Osteoblast (primary cell): ENCODE measurements around the gene PLEKHJ1. TPM values are rescaled to one million over a fixed set of nuclear protein-coding genes. Genes with fewer than 3 reads are reported as not detected.

Source experiments
- DNase-seq: peaks from one replicate; pipeline ENCODE4 v3.0.0; 2011; ENCODE audit warnings: low spot score, mixed read lengths; ENCODE audit not compliant: insufficient read length; ENCODE audit errors: missing footprints
- H2AFZ ChIP-seq: 2 replicates; pipeline ENCODE4 v1.6.0; 2011; ENCODE audit warnings: mild to moderate bottlenecking, low read length
- H3K27ac ChIP-seq: 2 replicates; pipeline ENCODE4 v1.5.1; 2011; ENCODE audit warnings: mild to moderate bottlenecking, low read depth, low read length, moderate library complexity
- H3K27me3 ChIP-seq: 2 replicates; pipeline ENCODE4 v1.6.0; 2012; ENCODE audit warnings: mild to moderate bottlenecking, control low read depth, inconsistent platforms, low read length, moderate library complexity; ENCODE audit not compliant: insufficient read depth
- H3K36me3 ChIP-seq: 2 replicates; pipeline ENCODE4 v1.5.1; 2011; ENCODE audit warnings: mild to moderate bottlenecking, low read length, control low read depth, moderate library complexity; ENCODE audit not compliant: insufficient read depth
- H3K4me1 ChIP-seq: 2 replicates; pipeline ENCODE4 v1.5.1; 2011; ENCODE audit warnings: mild to moderate bottlenecking, low read length, control low read depth, moderate library complexity; ENCODE audit not compliant: insufficient read depth
- H3K4me2 ChIP-seq: 2 replicates; pipeline ENCODE4 v1.6.0; 2011; ENCODE audit warnings: mild to moderate bottlenecking, low read length; ENCODE audit not compliant: insufficient read depth
- H3K4me3 ChIP-seq: fragments of 200-600 bp; sonication (generic); 3 replicates; pipeline ENCODE4 v1.5.1; 2012; ENCODE audit warnings: mild to moderate bottlenecking, low read length, inconsistent platforms; ENCODE audit not compliant: insufficient read depth
- H3K79me2 ChIP-seq: 2 replicates; pipeline ENCODE4 v1.6.0; 2012; ENCODE audit warnings: mild to moderate bottlenecking, low read length, control low read depth, inconsistent platforms; ENCODE audit not compliant: insufficient read depth
- H3K9me3 ChIP-seq: 2 replicates; pipeline ENCODE4 v1.5.1; 2011; ENCODE audit warnings: low read depth, low read length, control low read depth
- H4K20me1 ChIP-seq: 2 replicates; pipeline ENCODE4 v1.6.0; 2012; ENCODE audit warnings: mild to moderate bottlenecking, low read length, control low read depth; ENCODE audit not compliant: insufficient read depth
- CTCF ChIP-seq: IDR thresholded peaks from 2 replicates; pipeline ENCODE4 v1.5.1; 2011; ENCODE audit warnings: mild to moderate bottlenecking, low read depth, low read length, moderate library complexity; ENCODE audit errors: extremely low read depth
- total RNA-seq: library from RNA; depleted of rRNA; stranded (reverse); fragments of >200 nt; gene quantifications from 2 replicates; pipeline ENCODE4 v1.2.3, GENCODE V29; 2012

PLEKHJ1 gene
- total RNA-seq, 1 donor: 43.4 TPM

GRCh38 chr19:2208975-2209374 is 27.2 kb downstream of the PLEKHJ1 start:
- no peak overlapping the region for H3K4me2 ChIP-seq
- no peak for DNase-seq
- H3K79me2 ChIP-seq: peaks cover 55% of the 10 kb centered on the region
- peak overlapping the region; percentile 41 for H3K27ac ChIP-seq
- no peak for TF ChIP-seq CTCF
- peaks cover 68% of the 10 kb centered on the region for H3K36me3 ChIP-seq
- no peak overlapping the region for H3K4me3 ChIP-seq
- no peaks in the 10 kb centered on the region for H3K27me3 ChIP-seq
- H2AFZ ChIP-seq: no peak overlapping the region
- peaks cover 7% of the 10 kb centered on the region for H3K4me1 ChIP-seq
- H3K9me3 ChIP-seq: no peaks in the 10 kb centered on the region
- peaks cover 17% of the 10 kb centered on the region for H4K20me1 ChIP-seq

- Histone ChIP-seq H3K4me3 (no peak overlapping the region), H3K27me3 (no peaks in the 10 kb centered on the region), H4K20me1 (peaks cover 14% of the 10 kb centered on the region), H3K4me1 (peaks cover 7% of the 10 kb centered on the region), H3K27ac (peak overlapping the region; percentile 41), H2AFZ (no peak overlapping the region), H3K4me2 (no peak overlapping the region), H3K36me3 (peaks cover 70% of the 10 kb centered on the region), H3K79me2 (peaks cover 62% of the 10 kb centered on the region), H3K9me3 (no peaks in the 10 kb centered on the region)
- peak; percentile 100 for DNase-seq
- peak; percentile 25 for TF ChIP-seq CTCF
Observed at GRCh38 chr19:2207991-2208860, 27.9 kb downstream of the PLEKHJ1 start.

- Histone ChIP-seq H3K4me2 (no peak overlapping the region), H3K36me3 (peaks cover 69% of the 10 kb centered on the region), H4K20me1 (peaks cover 9% of the 10 kb centered on the region), H2AFZ (no peak overlapping the region), H3K27ac (no peak overlapping the region), H3K27me3 (no peaks in the 10 kb centered on the region), H3K4me1 (peaks cover 7% of the 10 kb centered on the region), H3K9me3 (no peaks in the 10 kb centered on the region), H3K79me2 (peaks cover 66% of the 10 kb centered on the region), H3K4me3 (no peak overlapping the region)
- DNase-seq: no peak
- TF ChIP-seq CTCF: no peak
Observed at GRCh38 chr19:2207008-2207407, 29.1 kb downstream of the PLEKHJ1 start.

GRCh38 chr19:2202366-2202765 is 33.8 kb downstream of the PLEKHJ1 start:
- peaks cover 4% of the 10 kb centered on the region for H3K4me1 ChIP-seq
- peaks cover 56% of the 10 kb centered on the region for H3K36me3 ChIP-seq
- no peak overlapping the region for H3K27ac ChIP-seq
- TF ChIP-seq CTCF: no peak
- peaks cover 88% of the 10 kb centered on the region for H3K79me2 ChIP-seq
- no peak overlapping the region for H3K4me3 ChIP-seq
- no peak overlapping the region for H2AFZ ChIP-seq
- no peaks in the 10 kb centered on the region for H3K27me3 ChIP-seq
- DNase-seq: no peak
- H4K20me1 ChIP-seq: peaks cover 35% of the 10 kb centered on the region
- no peak overlapping the region for H3K4me2 ChIP-seq
- no peaks in the 10 kb centered on the region for H3K9me3 ChIP-seq
